HG03457 (cell line): ENCODE measurements around the gene KAZN.

ENCODE experiments used
- ATAC-seq: cut with Tn5 transposase; IDR thresholded peaks from one replicate; pipeline ENCODE4 v1.9.1; 2021; ENCODE audit warnings: moderate number of reproducible peaks; ENCODE audit not compliant: unreplicated experiment

Gene KAZN

GRCh38 chr1:14812189-14812588, 213.7 kb downstream of the KAZN start:
- ATAC-seq: no peak

GRCh38 chr1:14815175-14815877, 216.8 kb downstream of the KAZN start:
- ATAC-seq: no peak

- no peak for ATAC-seq
These were observed 219.0 kb downstream of the KAZN start for GRCh38 chr1:14817223-14818170.

- ATAC-seq: no peak
These were observed 222.0 kb downstream of the KAZN start for GRCh38 chr1:14820295-14821085.

- no peak for ATAC-seq
These were observed 224.0 kb downstream of the KAZN start for GRCh38 chr1:14822493-14822892.

- ATAC-seq: no peak
These were observed 224.5 kb downstream of the KAZN start for GRCh38 chr1:14822996-14823395.

GRCh38 chr1:14824314-14824915, 225.9 kb downstream of the KAZN start:
- no peak for ATAC-seq

- ATAC-seq: no peak
These were observed 226.9 kb downstream of the KAZN start for GRCh38 chr1:14825396-14825795.

GRCh38 chr1:14826172-14826636, 227.7 kb downstream of the KAZN start:
- no peak for ATAC-seq

GRCh38 chr1:14826731-14827326, 228.3 kb downstream of the KAZN start:
- ATAC-seq: no peak

GRCh38 chr1:14827870-14828269, 229.4 kb downstream of the KAZN start:
- ATAC-seq: no peak

- ATAC-seq: no peak
These were observed 230.2 kb downstream of the KAZN start for GRCh38 chr1:14828665-14829064.

GRCh38 chr1:14835725-14836124, 237.2 kb downstream of the KAZN start:
- no peak for ATAC-seq

GRCh38 chr1:14836426-14837140, 238.1 kb downstream of the KAZN start:
- no peak for ATAC-seq

- no peak for ATAC-seq
These were observed 241.9 kb downstream of the KAZN start for GRCh38 chr1:14840374-14840773.

- ATAC-seq: no peak
These were observed 243.0 kb downstream of the KAZN start for GRCh38 chr1:14841456-14841855.

- no peak for ATAC-seq
These were observed 243.5 kb downstream of the KAZN start for GRCh38 chr1:14841951-14842350.

GRCh38 chr1:14842361-14842760, 243.9 kb downstream of the KAZN start:
- no peak for ATAC-seq

GRCh38 chr1:14842891-14843290, 244.4 kb downstream of the KAZN start:
- ATAC-seq: no peak

GRCh38 chr1:14843525-14843924, 245.0 kb downstream of the KAZN start:
- ATAC-seq: no peak
